H1 (cell line): ENCODE data around the gene PRSS12. TPM values are rescaled to one million over a fixed set of nuclear protein-coding genes. Genes with fewer than 3 reads are reported as not detected.
A peak's percentile ranks its signal among the peaks of the same experiment; 100 is the strongest.

Experiments
- CTCF ChIA-PET: fragments of 300-600 bp; sonication (Branson Sonifier 250); formaldehyde crosslinking; loops from one replicate; lab custom pipeline; 2021; ENCODE audit not compliant: partially characterized antibody; lab: Charles Lee
- POLR2A ChIA-PET: fragments of 300-600 bp; sonication (Branson Sonifier 250); formaldehyde crosslinking; loops from one replicate; lab custom pipeline; 2021; ENCODE audit warnings: inconsistent platforms; ENCODE audit not compliant: partially characterized antibody; lab: Charles Lee
- DNase-seq, 2 experiments: peaks; one replicate each; pipeline versions ENCODE4 v3.0.0 to v3.0.0-alpha.2; 2010 to 2022; ENCODE audit warnings: low spot score in 2 of 2, low read depth in 1 of 2, mixed read lengths in 1 of 2
- FAIRE-seq: peaks from 2 replicates; lab custom pipeline; 2011; peaks lifted over from hg19 to GRCh38; lab: Jason Lieb, UNC
- H2AFZ ChIP-seq: 2 replicates; pipeline ENCODE4 v1.8.1; 2012; ENCODE audit warnings: low read length, inconsistent platforms
- H2AK5ac ChIP-seq: 2 replicates; pipeline ENCODE4 v1.6.1; 2013; ENCODE audit warnings: low read depth, low read length
- H2BK120ac ChIP-seq: replicated peaks from 2 replicates; pipeline ENCODE3; 2013; ENCODE audit warnings: low read depth, low read length, inconsistent platforms
- H2BK12ac ChIP-seq: 2 replicates; pipeline ENCODE4 v1.6.1; 2013; ENCODE audit warnings: low read depth, low read length
- H2BK15ac ChIP-seq: 2 replicates; pipeline ENCODE4 v1.6.1; 2013; ENCODE audit warnings: low read length
- H2BK20ac ChIP-seq: 2 replicates; pipeline ENCODE4 v1.6.1; 2013; ENCODE audit warnings: low read length
- H2BK5ac ChIP-seq: 2 replicates; pipeline ENCODE4 v1.6.1; 2013; ENCODE audit warnings: low read depth, low read length
- H3K14ac ChIP-seq: 2 replicates; pipeline ENCODE4 v1.6.1; 2013; ENCODE audit warnings: inconsistent platforms; ENCODE audit not compliant: insufficient read length
- H3K18ac ChIP-seq: 2 replicates; pipeline ENCODE4 v1.6.1; 2013; ENCODE audit warnings: low read length; ENCODE audit errors: extremely low read depth
- H3K23ac ChIP-seq: 2 replicates; pipeline ENCODE4 v1.6.1; 2013; ENCODE audit warnings: inconsistent platforms; ENCODE audit not compliant: insufficient read length
- H3K23me2 ChIP-seq: 2 replicates; pipeline ENCODE4 v1.6.1; 2013; ENCODE audit warnings: low read depth, low read length
- H3K27ac ChIP-seq: 2 replicates; pipeline ENCODE4 v1.6.1; 2011; ENCODE audit warnings: low read depth, low read length, inconsistent platforms
- H3K27me3 ChIP-seq, 4 experiments: replicated peaks in 1 of 4; 1 replicate in 1 of 4; 2 replicates in 3 of 4; pipeline versions ENCODE4 v1.6.1 to v1.8.1; 2011 to 2013; ENCODE audit warnings: low read length in 3 of 4, mild to moderate bottlenecking in 3 of 4, inconsistent platforms in 2 of 4, mixed read lengths in 2 of 4, moderate library complexity in 1 of 4; ENCODE audit not compliant: control insufficient read depth in 3 of 4, insufficient read depth in 3 of 4; ENCODE audit errors: extremely low read depth in 1 of 4
- H3K36me3 ChIP-seq, 4 experiments: 2 replicates each; pipeline versions ENCODE4 v1.6.1 to v1.8.1; 2011 to 2013; ENCODE audit warnings: mild to moderate bottlenecking in 4 of 4, low read length in 3 of 4, moderate library complexity in 2 of 4, control low read depth in 1 of 4, inconsistent platforms in 1 of 4; ENCODE audit not compliant: insufficient read depth in 4 of 4, control insufficient read depth in 2 of 4
- H3K4ac ChIP-seq: replicated peaks from 2 replicates; pipeline ENCODE3; 2013; ENCODE audit warnings: low read length, low read depth, mixed read lengths, inconsistent platforms; ENCODE audit not compliant: insufficient read length
- H3K4me1 ChIP-seq, 4 experiments: replicated peaks in 1 of 4; 1 replicate in 1 of 4; 2 replicates in 3 of 4; pipeline versions ENCODE4 v1.6.1 to v1.8.1; 2011 to 2013; ENCODE audit warnings: low read length in 3 of 4, inconsistent platforms in 2 of 4, mixed read lengths in 1 of 4; ENCODE audit not compliant: insufficient read depth in 4 of 4, control insufficient read depth in 3 of 4
- H3K4me2 ChIP-seq, 2 experiments: 2 replicates each; pipeline versions ENCODE4 v1.6.1 to v1.8.1; 2011 to 2013; ENCODE audit warnings: low read depth in 2 of 2, low read length in 2 of 2, control low read depth in 1 of 2, inconsistent platforms in 1 of 2, mild to moderate bottlenecking in 1 of 2; ENCODE audit not compliant: insufficient read depth in 1 of 2
- H3K4me3 ChIP-seq, 4 experiments: fragments of 200-600, 300-600 bp in 1 of 4; sonication (generic), shearing (Covaris generic), sonication (Bioruptor Twin) in 1 of 4; 2 replicates each; pipeline versions ENCODE4 v1.5.1 to v1.8.1; 2011 to 2016; ENCODE audit warnings: low read length in 4 of 4, low read depth in 3 of 4, control low read depth in 2 of 4, inconsistent platforms in 2 of 4, mild to moderate bottlenecking in 2 of 4, mixed read lengths in 1 of 4, moderate library complexity in 1 of 4; ENCODE audit not compliant: insufficient read depth in 2 of 4; ENCODE audit errors: extremely low read depth in 1 of 4
- H3K56ac ChIP-seq: replicated peaks from 2 replicates; pipeline ENCODE3; 2013; ENCODE audit warnings: low read depth, mild to moderate bottlenecking, mixed read lengths, low read length, inconsistent platforms; ENCODE audit not compliant: insufficient read length
- H3K79me1 ChIP-seq: 2 replicates; pipeline ENCODE4 v1.6.1; 2013; ENCODE audit warnings: low read depth, low read length, control low read depth
- H3K79me2 ChIP-seq, 2 experiments: 2 replicates each; pipeline versions ENCODE4 v1.6.1 to v1.8.1; 2012 to 2013; ENCODE audit warnings: low read length in 2 of 2, mild to moderate bottlenecking in 2 of 2, inconsistent platforms in 1 of 2; ENCODE audit not compliant: insufficient read depth in 2 of 2, control insufficient read depth in 1 of 2
- H3K9ac ChIP-seq, 4 experiments: replicated peaks in 1 of 4; 1 replicate in 1 of 4; 2 replicates in 3 of 4; pipeline versions ENCODE4 v1.6.1 to v1.8.1; 2011 to 2013; ENCODE audit warnings: low read depth in 3 of 4, low read length in 3 of 4, control low read depth in 2 of 4, mild to moderate bottlenecking in 2 of 4, moderate library complexity in 2 of 4, inconsistent platforms in 1 of 4; ENCODE audit errors: extremely low read depth in 1 of 4
- H3K9me3 ChIP-seq, 2 experiments: 2 replicates each; pipeline versions ENCODE4 v1.6.1 to v1.8.1; 2012 to 2013; ENCODE audit warnings: mild to moderate bottlenecking in 2 of 2, moderate library complexity in 2 of 2, control low read depth in 1 of 2, inconsistent platforms in 1 of 2, low read depth in 1 of 2, low read length in 1 of 2, mixed read lengths in 1 of 2; ENCODE audit not compliant: insufficient read depth in 2 of 2
- H4K20me1 ChIP-seq, 2 experiments: replicated peaks in 1 of 2; 2 replicates each; pipeline versions ENCODE3 to v1.8.1; 2011 to 2013; ENCODE audit warnings: inconsistent platforms in 2 of 2, low read length in 2 of 2, mild to moderate bottlenecking in 1 of 2; ENCODE audit not compliant: insufficient read depth in 2 of 2, control insufficient read depth in 1 of 2
- H4K5ac ChIP-seq: 2 replicates; pipeline ENCODE4 v1.6.1; 2013; ENCODE audit warnings: low read length, low read depth, mixed read lengths, inconsistent platforms; ENCODE audit not compliant: insufficient read length
- H4K8ac ChIP-seq: 2 replicates; pipeline ENCODE4 v1.8.0; 2013; ENCODE audit warnings: mild to moderate bottlenecking, moderate library complexity, low read length, inconsistent platforms; ENCODE audit not compliant: insufficient read depth; ENCODE audit errors: extremely low read depth
- H4K91ac ChIP-seq: replicated peaks from 2 replicates; pipeline ENCODE3; 2013; ENCODE audit warnings: low read length, mixed read lengths, inconsistent platforms; ENCODE audit not compliant: insufficient read length
- ATF2 ChIP-seq: IDR thresholded peaks from 2 replicates; pipeline ENCODE4 v1.6.1; 2012; ENCODE audit warnings: low read length, inconsistent platforms
- NANOG ChIP-seq: IDR thresholded peaks from 2 replicates; pipeline ENCODE4 v1.6.1; 2011; ENCODE audit warnings: low read length, low read depth, mild to moderate bottlenecking, inconsistent platforms; ENCODE audit not compliant: insufficient read depth, poor library complexity, severe bottlenecking
- POLR2A ChIP-seq, 2 experiments: IDR thresholded peaks; 1 replicate in 1 of 2; 2 replicates in 1 of 2; pipeline ENCODE4 v1.6.1; 2011; ENCODE audit warnings: low read depth in 2 of 2, low read length in 2 of 2, mild to moderate bottlenecking in 2 of 2; ENCODE audit errors: control extremely low read depth in 1 of 2
- TAF7 ChIP-seq: optimal IDR thresholded peaks from 2 replicates; pipeline ENCODE3; 2011; ENCODE audit warnings: low read depth, mild to moderate bottlenecking, inconsistent platforms, low read length, moderate library complexity, borderline replicate concordance
- WGBS, 2 experiments: shearing (Covaris generic) in 1 of 2; methylation state at CpG; one replicate each; pipeline versions ENCODE4 v1.1.6 to v1.1.7; 2013 to 2015; ENCODE audit warnings: low lambda C conversion rate in 2 of 2, mixed read lengths in 2 of 2, inconsistent platforms in 1 of 2, low coverage in 1 of 2, missing lambda C conversion rate in 1 of 2; ENCODE audit not compliant: insufficient replicate concordance in 2 of 2, insufficient coverage in 1 of 2, insufficient read length in 1 of 2; ENCODE audit errors: extremely low coverage in 1 of 2, missing lambda C conversion rate in 1 of 2; 5-methylcytosine and 5-hydroxymethylcytosine counted together
- polyA plus RNA-seq, 7 experiments: library from polyadenylated mRNA; depleted of rRNA in 3 of 7; stranded (reverse) in 5 of 7; unstranded in 2 of 7; fragments of >200 nt in 5 of 7; fragments of 200-250 nt in 2 of 7; gene quantifications; 1 replicate in 5 of 7; 2 replicates in 1 of 7; 4 replicates in 1 of 7; pipeline versions ENCODE4 v1.2.1 to v1.2.3, GENCODE V29; 2011 to 2013; ENCODE audit warnings: missing spikeins in 2 of 7, mixed read lengths in 2 of 7
- total RNA-seq: library from RNA; stranded (reverse); fragmentation: NEBNext Ultra II Directional; extraction: Animal tissue kit (Norgen Biotek cat#: 25700); gene quantifications from 2 replicates; pipeline ENCODE4 v1.2.1, GENCODE V29; 2021

The PRSS12 gene
- total and polyA plus RNA-seq, 2 of the 8 experiments (the other 6 are each of a cell fraction or from before 2014, with no cell fraction given): 2.6 to 9.3 TPM

GRCh38 chr4:118279328-118279727, 73.5 kb downstream of the PRSS12 start:
- H2BK20ac ChIP-seq: no peak overlapping the region
- peak overlapping the region; percentile 83 to 100 (median 96) for H3K4me3 ChIP-seq
- no peak for TF ChIP-seq POLR2A (IDR thresholded peaks at IDR 0.05; ENCODE audit: control extremely low read depth in 1 of 2, low read depth in 2 of 2, low read length in 2 of 2)
- no peak for TF ChIP-seq NANOG
- no peak for TF ChIP-seq ATF2
- TF ChIP-seq TAF7: peak; percentile 37
- TF ChIP-seq, all 59 proteins: peak for 1
- peak overlapping the region; percentile 76 to 96 (median 84) for H3K9ac ChIP-seq
- no peak overlapping the region for H2BK120ac ChIP-seq
- H3K4ac ChIP-seq: no peak overlapping the region
- no peak overlapping the region for H2BK12ac ChIP-seq
- no peak overlapping the region for H4K5ac ChIP-seq
- H2AFZ ChIP-seq: no peak overlapping the region
- FAIRE-seq (no peak), DNase-seq (no peak)
- H3K56ac ChIP-seq: peak overlapping the region; percentile 90
- H2AK5ac ChIP-seq: no peak overlapping the region
- H3K79me2 ChIP-seq: peaks cover 0 to 14% of the 10 kb centered on the region in 2 experiments; a peak in 3 of 4 replicates
- no peak overlapping the region for H2BK15ac ChIP-seq
- no peak overlapping the region for H3K14ac ChIP-seq
- peaks cover 0 to 7% of the 10 kb centered on the region in 2 experiments for H4K20me1 ChIP-seq
- no peak overlapping the region for H4K91ac ChIP-seq
- 15% methylated on average over 13 of the region's 13 CpGs; no CpG with 5 or more reads in 1 of the 2 experiments for WGBS, 2 experiments
- ChIA-PET POLR2A (interaction anchor here (0.6 to 1.2 kb wide), 5 partner anchors 10 to 1194 kb away, joined by 3 to 6 read pairs (median 5); partner anchors contain the start of genes PRSS12 and TRAM1L1), CTCF (interaction anchor here (0.9 kb wide), 1 partner anchor 72 kb away, joined by 4 read pairs; no protein-coding TSS in a partner anchor)
- H3K27me3 ChIP-seq: no peaks in the 10 kb centered on the region
- peaks cover 2% of the 10 kb centered on the region for H3K23me2 ChIP-seq
- H3K4me1 ChIP-seq: peaks cover 0 to 8% (median 0%) of the 10 kb centered on the region in 4 experiments; a peak in 2 of 7 replicates
- no peaks in the 10 kb centered on the region; the same call in 1 of the 2 replicates for H3K79me1 ChIP-seq
- H3K23ac ChIP-seq: no peak overlapping the region
- H3K4me2 ChIP-seq: peak overlapping the region; percentile 83 to 97
- 0 out of 2 replicates have a peak overlapping the region, but pooled peaks have one; percentile 80 for H2BK5ac ChIP-seq
- H3K36me3 ChIP-seq: peaks cover 0 to 33% (median 6%) of the 10 kb centered on the region in 4 experiments; a peak in 5 of 8 replicates
- H3K27ac ChIP-seq: 0 out of 2 replicates have a peak overlapping the region, but pooled peaks have one; percentile 69
- no peak overlapping the region for H4K8ac ChIP-seq
- H3K18ac ChIP-seq: peak overlapping the region; percentile 28; the same call in 1 of the 2 replicates
- H3K9me3 ChIP-seq: no peaks in the 10 kb centered on the region
